Measurements from ENCODE around the gene DRP2. TPM values are rescaled to one million over a fixed set of nuclear protein-coding genes. Genes with fewer than 3 reads are reported as not detected.

DRP2 gene
- total RNA-seq, 1 donor from 2014 or later, result 1.6 TPM

DNA sequence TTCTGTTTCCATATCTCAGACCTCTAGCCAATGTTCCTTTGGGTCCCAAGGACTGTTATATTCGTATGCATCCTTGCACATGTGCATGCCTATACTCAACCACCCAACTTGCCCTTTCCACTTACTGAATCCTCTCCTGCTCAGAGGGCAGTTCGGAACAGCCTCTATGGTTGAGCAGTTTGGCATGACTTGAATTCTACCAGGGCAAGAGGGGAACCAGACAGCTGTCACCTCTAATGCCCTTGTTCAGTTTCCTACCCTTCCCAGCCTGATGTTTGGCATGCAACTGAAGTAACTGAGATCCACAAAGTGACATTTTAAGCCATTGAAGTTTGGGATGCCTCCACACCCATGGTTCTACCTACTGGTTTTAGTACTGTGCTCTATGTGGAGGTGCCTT is 17.5 kb downstream of the DRP2 start:
- peaks cover 6% of the 10 kb centered on the region for H3K4me1 Mint-ChIP-seq (ENCODE audit: unreplicated experiment)
- H3K27ac Mint-ChIP-seq (ENCODE audit: unreplicated experiment), result no peak overlapping the region
- no peak for DNase-seq (ENCODE audit: low spot score)
- no peak overlapping the region for H3K4me3 Mint-ChIP-seq (ENCODE audit: unreplicated experiment)
- TF ChIP-seq, protein P1, sequence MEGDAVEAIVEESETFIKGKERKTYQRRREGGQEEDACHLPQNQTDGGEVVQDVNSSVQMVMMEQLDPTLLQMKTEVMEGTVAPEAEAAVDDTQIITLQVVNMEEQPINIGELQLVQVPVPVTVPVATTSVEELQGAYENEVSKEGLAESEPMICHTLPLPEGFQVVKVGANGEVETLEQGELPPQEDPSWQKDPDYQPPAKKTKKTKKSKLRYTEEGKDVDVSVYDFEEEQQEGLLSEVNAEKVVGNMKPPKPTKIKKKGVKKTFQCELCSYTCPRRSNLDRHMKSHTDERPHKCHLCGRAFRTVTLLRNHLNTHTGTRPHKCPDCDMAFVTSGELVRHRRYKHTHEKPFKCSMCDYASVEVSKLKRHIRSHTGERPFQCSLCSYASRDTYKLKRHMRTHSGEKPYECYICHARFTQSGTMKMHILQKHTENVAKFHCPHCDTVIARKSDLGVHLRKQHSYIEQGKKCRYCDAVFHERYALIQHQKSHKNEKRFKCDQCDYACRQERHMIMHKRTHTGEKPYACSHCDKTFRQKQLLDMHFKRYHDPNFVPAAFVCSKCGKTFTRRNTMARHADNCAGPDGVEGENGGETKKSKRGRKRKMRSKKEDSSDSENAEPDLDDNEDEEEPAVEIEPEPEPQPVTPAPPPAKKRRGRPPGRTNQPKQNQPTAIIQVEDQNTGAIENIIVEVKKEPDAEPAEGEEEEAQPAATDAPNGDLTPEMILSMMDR (IDR thresholded peaks at IDR 0.05; ENCODE audit: unreplicated experiment), result no peak
- H3K9me3 Mint-ChIP-seq (ENCODE audit: unreplicated experiment), result no peaks in the 10 kb centered on the region
- H3K27me3 Mint-ChIP-seq (ENCODE audit: unreplicated experiment), result no peaks in the 10 kb centered on the region
- H3K36me3 Mint-ChIP-seq (ENCODE audit: low read depth, unreplicated experiment), result no peaks in the 10 kb centered on the region

DNA sequence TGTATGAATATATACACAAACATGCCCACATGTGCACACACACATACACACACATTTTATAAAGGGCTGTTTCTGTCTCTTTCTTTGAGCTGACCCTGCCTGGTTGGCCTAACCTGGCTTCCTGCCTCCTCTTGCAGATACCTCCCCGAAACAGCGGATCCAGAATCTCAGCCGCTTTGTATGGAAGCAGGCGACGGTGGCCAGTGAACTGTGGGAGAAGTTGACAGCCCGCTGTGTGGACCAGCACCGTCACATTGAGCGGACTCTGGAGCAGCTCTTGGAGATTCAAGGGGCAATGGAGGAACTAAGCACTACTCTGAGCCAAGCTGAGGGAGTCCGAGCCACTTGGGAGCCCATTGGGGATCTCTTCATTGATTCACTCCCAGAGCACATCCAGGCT is 21.9 kb downstream of the DRP2 start:
- TF ChIP-seq, protein P1 (IDR thresholded peaks at IDR 0.05; ENCODE audit: unreplicated experiment), result no peak
- Mint-ChIP-seq H3K27ac (ENCODE audit: unreplicated experiment) (no peak overlapping the region), H3K4me1 (ENCODE audit: unreplicated experiment) (no peaks in the 10 kb centered on the region), H3K4me3 (ENCODE audit: unreplicated experiment) (no peak overlapping the region), H3K36me3 (ENCODE audit: low read depth, unreplicated experiment) (peaks cover 3% of the 10 kb centered on the region), H3K27me3 (ENCODE audit: unreplicated experiment) (peaks cover 2% of the 10 kb centered on the region), H3K9me3 (ENCODE audit: unreplicated experiment) (no peaks in the 10 kb centered on the region)
- no peak for DNase-seq (ENCODE audit: low spot score)

DNA sequence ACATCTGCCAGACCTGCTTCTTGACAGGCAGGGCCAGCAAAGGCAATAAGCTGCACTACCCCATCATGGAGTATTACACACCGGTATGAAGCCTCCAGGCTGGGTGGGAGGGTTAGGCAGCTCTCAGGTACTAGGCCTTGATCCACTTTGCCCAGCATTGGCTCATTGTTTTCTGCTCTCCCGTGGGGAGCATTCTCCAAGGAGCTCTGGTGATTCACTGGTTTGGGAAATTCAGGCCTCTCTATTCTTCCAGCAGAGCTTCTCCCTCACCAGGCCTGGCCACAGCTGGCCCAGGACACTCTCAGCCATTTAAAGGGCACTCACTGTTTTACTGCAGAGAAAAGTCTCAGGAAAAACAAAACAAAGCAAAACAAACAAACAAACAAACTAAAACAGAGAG is 33.0 kb downstream of the DRP2 start:
- H3K9me3 Mint-ChIP-seq (ENCODE audit: unreplicated experiment), result no peaks in the 10 kb centered on the region
- H3K27me3 Mint-ChIP-seq (ENCODE audit: unreplicated experiment), result no peaks in the 10 kb centered on the region
- H3K4me3 Mint-ChIP-seq (ENCODE audit: unreplicated experiment), result no peak overlapping the region
- TF ChIP-seq, protein P1 (IDR thresholded peaks at IDR 0.05; ENCODE audit: unreplicated experiment), result no peak
- peaks cover 19% of the 10 kb centered on the region for H3K4me1 Mint-ChIP-seq (ENCODE audit: unreplicated experiment)
- no peak overlapping the region for H3K27ac Mint-ChIP-seq (ENCODE audit: unreplicated experiment)
- no peaks in the 10 kb centered on the region for H3K36me3 Mint-ChIP-seq (ENCODE audit: low read depth, unreplicated experiment)
- DNase-seq (ENCODE audit: low spot score), result no peak

DNA sequence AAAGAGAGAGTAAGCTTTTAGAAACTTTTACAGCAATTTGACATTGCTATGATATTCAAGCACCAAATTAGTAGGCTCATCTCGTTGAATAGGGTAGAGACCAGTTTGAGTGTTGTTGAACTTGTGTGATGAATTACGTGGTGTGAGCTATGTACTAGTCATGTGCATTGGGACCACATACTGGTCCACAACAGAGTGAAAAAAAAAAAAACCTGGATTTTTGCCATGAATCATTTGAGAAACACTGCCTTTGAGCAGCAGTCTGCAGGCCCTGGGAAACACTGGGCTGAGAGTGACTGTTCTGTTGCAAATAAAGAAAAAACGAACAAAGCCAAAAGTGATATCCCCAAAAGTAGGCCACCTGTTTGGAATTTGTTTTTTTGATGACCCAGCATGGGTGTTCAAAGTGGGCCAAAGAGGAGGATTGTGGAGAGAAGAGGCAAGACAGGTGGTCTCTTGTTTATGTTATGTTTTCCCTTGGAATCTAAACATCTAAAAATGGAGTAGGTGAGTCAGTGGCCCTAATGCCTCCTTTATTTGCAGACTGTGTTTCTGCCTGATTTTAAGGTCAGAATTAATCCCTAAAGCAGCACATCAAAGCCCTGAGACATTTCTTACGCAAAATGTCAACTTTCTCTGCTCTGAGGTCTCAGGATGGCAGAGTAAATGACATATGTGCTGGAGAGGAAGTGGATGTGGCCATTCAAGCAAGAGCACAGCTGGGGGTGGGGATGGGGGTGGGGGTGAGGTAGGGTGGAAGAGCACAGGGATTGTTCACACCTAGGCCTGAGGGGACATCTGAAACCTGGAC is 38.1 kb downstream of the DRP2 start:
- Mint-ChIP-seq H3K36me3 (ENCODE audit: low read depth, unreplicated experiment) (no peaks in the 10 kb centered on the region), H3K27me3 (ENCODE audit: unreplicated experiment) (no peaks in the 10 kb centered on the region), H3K4me3 (ENCODE audit: unreplicated experiment) (no peak overlapping the region), H3K4me1 (ENCODE audit: unreplicated experiment) (peaks cover 28% of the 10 kb centered on the region), H3K27ac (ENCODE audit: unreplicated experiment) (peak overlapping the region; percentile 18), H3K9me3 (ENCODE audit: unreplicated experiment) (no peaks in the 10 kb centered on the region)
- no peak for DNase-seq (ENCODE audit: low spot score)
- TF ChIP-seq, protein P1 (IDR thresholded peaks at IDR 0.05; ENCODE audit: unreplicated experiment), result no peak

DNA sequence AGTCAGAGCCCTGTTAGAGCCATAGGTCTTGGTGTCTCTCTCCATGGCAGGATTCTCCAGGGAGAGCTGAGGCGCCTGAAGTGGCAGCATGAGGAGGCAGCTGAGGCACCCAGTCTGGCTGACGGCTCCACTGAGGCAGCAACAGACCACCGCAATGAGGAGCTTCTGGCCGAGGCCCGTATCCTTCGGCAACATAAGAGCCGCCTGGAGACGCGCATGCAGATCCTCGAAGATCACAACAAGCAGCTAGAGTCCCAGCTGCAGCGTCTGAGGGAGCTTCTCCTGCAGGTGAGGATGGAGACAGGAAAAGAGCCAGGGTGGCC is 38.6 kb downstream of the DRP2 start:
- H3K27me3 Mint-ChIP-seq (ENCODE audit: unreplicated experiment), result peaks cover under 1% of the 10 kb centered on the region
- no peak overlapping the region for H3K4me3 Mint-ChIP-seq (ENCODE audit: unreplicated experiment)
- H3K4me1 Mint-ChIP-seq (ENCODE audit: unreplicated experiment), result peaks cover 29% of the 10 kb centered on the region
- H3K27ac Mint-ChIP-seq (ENCODE audit: unreplicated experiment), result no peak overlapping the region
- no peaks in the 10 kb centered on the region for H3K9me3 Mint-ChIP-seq (ENCODE audit: unreplicated experiment)
- TF ChIP-seq, protein P1 (IDR thresholded peaks at IDR 0.05; ENCODE audit: unreplicated experiment), result no peak
- no peak for DNase-seq (ENCODE audit: low spot score)
- no peaks in the 10 kb centered on the region for H3K36me3 Mint-ChIP-seq (ENCODE audit: low read depth, unreplicated experiment)

All from endothelial cell (in vitro differentiated cells).